GM23338 (cell line): ENCODE results near the gene CHD1. TPM values are rescaled to one million over a fixed set of nuclear protein-coding genes. Genes with fewer than 3 reads are reported as not detected.

Experiments used
- ATAC-seq: fragments of 200-7000 bp; cut with Tn5 transposase; 3 replicates; pipeline ENCODE4 v1.9.1; 2020
- DNase-seq: peaks from one replicate; pipeline ENCODE4 v3.0.0-alpha.2; 2015; ENCODE audit warnings: low spot score
- H2AFZ ChIP-seq: fragments of 200-600 bp; sonication (generic); 2 replicates; pipeline ENCODE4 v1.8.0; 2016; ENCODE audit warnings: antibody characterized with exemption, mild to moderate bottlenecking, moderate library complexity
- H3F3A ChIP-seq: fragments of 200-600 bp; sonication (generic); replicated peaks from 2 replicates; pipeline ENCODE4 v1.8.0; 2017; ENCODE audit warnings: antibody characterized with exemption, mixed run types, low read depth
- H3K27ac ChIP-seq: fragments of 200-600 bp; sonication (generic); 2 replicates; pipeline ENCODE4 v1.6.1; 2016; ENCODE audit warnings: low read depth
- H3K27me3 ChIP-seq: fragments of 200-600 bp; sonication (generic); 2 replicates; pipeline ENCODE4 v1.8.0; 2016; ENCODE audit warnings: mild to moderate bottlenecking, mixed run types, moderate library complexity; ENCODE audit not compliant: insufficient read depth
- H3K36me3 ChIP-seq: fragments of 200-600 bp; sonication (generic); 2 replicates; pipeline ENCODE4 v1.8.0; 2016; ENCODE audit warnings: mild to moderate bottlenecking; ENCODE audit not compliant: insufficient read depth
- H3K4me1 ChIP-seq: fragments of 200-600 bp; sonication (generic); 2 replicates; pipeline ENCODE4 v1.8.0; 2016; ENCODE audit warnings: mild to moderate bottlenecking, moderate library complexity; ENCODE audit not compliant: insufficient read depth
- H3K4me2 ChIP-seq: fragments of 200-600 bp; sonication (generic); 2 replicates; pipeline ENCODE4 v1.7.1; 2017; ENCODE audit warnings: mixed run types
- H3K4me3 ChIP-seq: fragments of 200-600 bp; sonication (generic); 2 replicates; pipeline ENCODE4 v1.6.1; 2016; ENCODE audit warnings: mixed run types
- H3K79me2 ChIP-seq: fragments of 200-600 bp; sonication (generic); replicated peaks from 2 replicates; pipeline ENCODE4 v1.8.0; 2017; ENCODE audit warnings: mild to moderate bottlenecking; ENCODE audit not compliant: insufficient read depth
- H3K9me2 ChIP-seq: fragments of 200-600 bp; sonication (generic); 2 replicates; pipeline ENCODE4 v1.8.0; 2017; ENCODE audit not compliant: insufficient read depth
- H4K20me1 ChIP-seq: fragments of 200-600 bp; sonication (generic); replicated peaks from 2 replicates; pipeline ENCODE4 v1.8.0; 2017; ENCODE audit warnings: mild to moderate bottlenecking; ENCODE audit not compliant: insufficient read depth
- H3K27ac Mint-ChIP-seq: 2 replicates; pipeline ENCODE4 v1.8.0; 2020; ENCODE audit warnings: inconsistent platforms, mild to moderate bottlenecking, moderate library complexity, mixed read lengths
- H3K27me3 Mint-ChIP-seq: 3 replicates; pipeline ENCODE4 v1.8.0; 2022; ENCODE audit warnings: low read depth, mild to moderate bottlenecking, moderate library complexity, mixed read lengths, inconsistent platforms; ENCODE audit not compliant: insufficient read depth, poor library complexity
- H3K36me3 Mint-ChIP-seq: 3 replicates; pipeline ENCODE4 v1.8.0; 2021; ENCODE audit warnings: low read depth, mild to moderate bottlenecking, inconsistent platforms, moderate library complexity, mixed read lengths
- H3K4me1 Mint-ChIP-seq: 3 replicates; pipeline ENCODE4 v1.8.0; 2020; ENCODE audit warnings: mild to moderate bottlenecking, inconsistent platforms, mixed read lengths
- H3K4me3 Mint-ChIP-seq: 3 replicates; pipeline ENCODE4 v1.8.0; 2021; ENCODE audit warnings: moderate library complexity, mild to moderate bottlenecking, inconsistent platforms, mixed read lengths
- H3K9me3 Mint-ChIP-seq: 3 replicates; pipeline ENCODE4 v1.8.0; 2020; ENCODE audit warnings: moderate library complexity, mild to moderate bottlenecking, inconsistent platforms, mixed read lengths
- CREB1 ChIP-seq: fragments of 250-450 bp; sonication (Bioruptor Pico); IDR thresholded peaks from 2 replicates; pipeline ENCODE4 v1.5.0; 2020; ENCODE audit warnings: low read depth, mild to moderate bottlenecking, moderate library complexity
- ETS1 ChIP-seq: IDR thresholded peaks from 2 replicates; pipeline ENCODE4 v1.6.1; 2016; ENCODE audit warnings: antibody characterized with exemption
- EZH2 ChIP-seq: fragments of 200-600 bp; sonication (generic); IDR thresholded peaks from one replicate; pipeline ENCODE4 v1.8.0; 2017; ENCODE audit warnings: antibody characterized with exemption, mild to moderate bottlenecking, low read depth; ENCODE audit not compliant: unreplicated experiment
- EZH2phosphoT487 ChIP-seq: fragments of 200-600 bp; sonication (generic); IDR thresholded peaks from one replicate; pipeline ENCODE4 v1.8.1; 2018; ENCODE audit warnings: antibody characterized with exemption; ENCODE audit not compliant: unreplicated experiment
- JUNB ChIP-seq: IDR thresholded peaks from one replicate; pipeline ENCODE4 v1.6.1; 2016; ENCODE audit warnings: antibody characterized with exemption; ENCODE audit not compliant: unreplicated experiment
- NANOG ChIP-seq: IDR thresholded peaks from 2 replicates; pipeline ENCODE4 v1.6.1; 2016; ENCODE audit warnings: antibody characterized with exemption, borderline replicate concordance
- STAT1 ChIP-seq: IDR thresholded peaks from one replicate; pipeline ENCODE4 v1.6.1; 2016; ENCODE audit warnings: antibody characterized with exemption; ENCODE audit not compliant: unreplicated experiment
- ZNF114 ChIP-seq: fragments of 250-450 bp; sonication (Bioruptor Pico); IDR thresholded peaks from 2 replicates; pipeline ENCODE4 v1.5.0; 2020; ENCODE audit warnings: mild to moderate bottlenecking, moderate library complexity
- ZNF331 ChIP-seq: fragments of 250-450 bp; sonication (Bioruptor Pico); IDR thresholded peaks from 2 replicates; pipeline ENCODE4 v1.5.0; 2020; ENCODE audit warnings: low read depth, mild to moderate bottlenecking, moderate library complexity
- ZNF462 ChIP-seq: fragments of 250-450 bp; sonication (Bioruptor Pico); IDR thresholded peaks from 2 replicates; pipeline ENCODE4 v1.5.0; 2020; ENCODE audit warnings: mild to moderate bottlenecking, moderate library complexity
- polyA plus RNA-seq: library from polyadenylated mRNA; unstranded; fragments of >200 nt; fragmentation: Nextera tagmentation; extraction: Ambion mirVana; gene quantifications from 2 replicates; pipeline ENCODE4 v1.2.1, GENCODE V29; 2016
- total RNA-seq: library from RNA; depleted of rRNA; stranded (reverse); fragments of >200 nt; shearing (Covaris generic); gene quantifications from 2 replicates; pipeline ENCODE4 v1.2.3, GENCODE V29; 2014
- TF ChIP-seq, protein P1 (sequence below), 2 experiments: fragments of 200-600 bp in 1 of 2; sonication (generic) in 1 of 2; conservative IDR thresholded peaks; 2 replicates each; pipeline versions ENCODE4 v1.5.1 to v1.6.1; 2016 to 2017; ENCODE audit warnings: antibody characterized with exemption in 2 of 2, low read depth in 2 of 2, mild to moderate bottlenecking in 2 of 2, moderate library complexity in 1 of 2
- TF ChIP-seq, protein P2 (sequence below): IDR thresholded peaks from one replicate; pipeline ENCODE4 v1.6.1; 2018; ENCODE audit warnings: antibody characterized with exemption; ENCODE audit not compliant: unreplicated experiment

CHD1 gene
- total and polyA plus RNA-seq, 2 experiments from 2014 or later: 36.4 to 75.6 TPM

DNA sequence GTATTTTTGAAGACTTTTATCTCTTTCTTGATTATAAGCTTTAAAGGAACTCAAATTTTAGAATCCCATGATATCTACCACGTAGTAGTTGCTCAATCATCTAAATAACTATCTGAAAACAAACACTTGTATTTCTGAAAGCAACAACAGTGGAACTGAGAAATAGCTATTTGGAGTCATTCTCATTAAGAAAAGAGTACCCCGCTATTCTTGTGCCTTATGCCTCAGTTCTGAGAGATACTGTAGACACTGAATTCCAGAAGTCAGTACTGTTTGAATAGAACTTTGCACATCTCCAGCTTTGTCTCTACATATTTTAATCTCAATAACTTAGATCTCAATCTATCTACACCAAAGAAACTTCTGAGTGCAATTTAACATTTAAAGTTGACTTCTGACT is 11.4 kb downstream of the CHD1 start (continued):
- TF ChIP-seq ZNF462: no peak
- TF ChIP-seq NANOG: no peak
- TF ChIP-seq EZH2: no peak

DNA sequence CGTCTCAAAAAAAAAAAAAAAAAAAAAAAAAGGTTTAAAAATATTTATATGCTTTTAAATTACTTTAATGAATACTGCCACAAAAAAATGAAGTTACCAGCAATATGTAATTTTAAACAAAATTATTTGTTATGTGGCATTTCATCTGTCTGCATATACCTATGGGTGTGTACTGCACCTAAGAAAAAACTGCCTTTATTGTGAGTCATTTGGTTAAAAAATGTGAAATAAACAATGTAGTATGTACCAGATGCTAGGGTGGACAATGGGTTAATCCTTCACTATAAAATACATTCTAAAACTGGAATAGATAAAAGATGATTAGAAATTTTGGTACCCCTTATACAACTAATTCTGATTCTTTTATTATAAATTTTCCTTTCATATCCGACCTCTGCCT is 12.3 kb downstream of the CHD1 start:
- Histone ChIP-seq H2AFZ (no peak overlapping the region), H3K4me3 (no peak overlapping the region), H3K36me3 (peaks cover 19% of the 10 kb centered on the region; the same call in 1 of the 2 replicates), H3K27ac (no peak overlapping the region), H3K4me1 (peaks cover 10% of the 10 kb centered on the region; the same call in 1 of the 2 replicates), H3K79me2 (peaks cover 100% of the 10 kb centered on the region), H3F3A (no peaks in the 10 kb centered on the region), H3K9me2 (no peaks in the 10 kb centered on the region), H3K27me3 (no peaks in the 10 kb centered on the region), H4K20me1 (peaks cover 44% of the 10 kb centered on the region), H3K4me2 (no peak overlapping the region)
- Mint-ChIP-seq H3K27me3 (peaks cover 2% of the 10 kb centered on the region), H3K4me1 (peaks cover 6% of the 10 kb centered on the region; the same call in 2 of the 3 replicates), H3K9me3 (no peaks in the 10 kb centered on the region), H3K36me3 (peaks cover 26% of the 10 kb centered on the region), H3K4me3 (no peak overlapping the region), H3K27ac (no peak overlapping the region)
- DNase-seq: no peak
- ATAC-seq: no peak
- TF ChIP-seq ZNF114 (CRISPR knock-in tag) (no peak), EZH2 (no peak), STAT1 (no peak), NANOG (no peak), JUNB (no peak), ETS1 (no peak), EZH2phosphoT487 (no peak), ZNF331 (no peak), CREB1 (CRISPR knock-in tag) (no peak)
- TF ChIP-seq, protein P1, sequence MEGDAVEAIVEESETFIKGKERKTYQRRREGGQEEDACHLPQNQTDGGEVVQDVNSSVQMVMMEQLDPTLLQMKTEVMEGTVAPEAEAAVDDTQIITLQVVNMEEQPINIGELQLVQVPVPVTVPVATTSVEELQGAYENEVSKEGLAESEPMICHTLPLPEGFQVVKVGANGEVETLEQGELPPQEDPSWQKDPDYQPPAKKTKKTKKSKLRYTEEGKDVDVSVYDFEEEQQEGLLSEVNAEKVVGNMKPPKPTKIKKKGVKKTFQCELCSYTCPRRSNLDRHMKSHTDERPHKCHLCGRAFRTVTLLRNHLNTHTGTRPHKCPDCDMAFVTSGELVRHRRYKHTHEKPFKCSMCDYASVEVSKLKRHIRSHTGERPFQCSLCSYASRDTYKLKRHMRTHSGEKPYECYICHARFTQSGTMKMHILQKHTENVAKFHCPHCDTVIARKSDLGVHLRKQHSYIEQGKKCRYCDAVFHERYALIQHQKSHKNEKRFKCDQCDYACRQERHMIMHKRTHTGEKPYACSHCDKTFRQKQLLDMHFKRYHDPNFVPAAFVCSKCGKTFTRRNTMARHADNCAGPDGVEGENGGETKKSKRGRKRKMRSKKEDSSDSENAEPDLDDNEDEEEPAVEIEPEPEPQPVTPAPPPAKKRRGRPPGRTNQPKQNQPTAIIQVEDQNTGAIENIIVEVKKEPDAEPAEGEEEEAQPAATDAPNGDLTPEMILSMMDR (conservative IDR thresholded peaks at IDR 0.05; ENCODE audit: low read depth in 2 of 2): no peak
- TF ChIP-seq, protein P2, sequence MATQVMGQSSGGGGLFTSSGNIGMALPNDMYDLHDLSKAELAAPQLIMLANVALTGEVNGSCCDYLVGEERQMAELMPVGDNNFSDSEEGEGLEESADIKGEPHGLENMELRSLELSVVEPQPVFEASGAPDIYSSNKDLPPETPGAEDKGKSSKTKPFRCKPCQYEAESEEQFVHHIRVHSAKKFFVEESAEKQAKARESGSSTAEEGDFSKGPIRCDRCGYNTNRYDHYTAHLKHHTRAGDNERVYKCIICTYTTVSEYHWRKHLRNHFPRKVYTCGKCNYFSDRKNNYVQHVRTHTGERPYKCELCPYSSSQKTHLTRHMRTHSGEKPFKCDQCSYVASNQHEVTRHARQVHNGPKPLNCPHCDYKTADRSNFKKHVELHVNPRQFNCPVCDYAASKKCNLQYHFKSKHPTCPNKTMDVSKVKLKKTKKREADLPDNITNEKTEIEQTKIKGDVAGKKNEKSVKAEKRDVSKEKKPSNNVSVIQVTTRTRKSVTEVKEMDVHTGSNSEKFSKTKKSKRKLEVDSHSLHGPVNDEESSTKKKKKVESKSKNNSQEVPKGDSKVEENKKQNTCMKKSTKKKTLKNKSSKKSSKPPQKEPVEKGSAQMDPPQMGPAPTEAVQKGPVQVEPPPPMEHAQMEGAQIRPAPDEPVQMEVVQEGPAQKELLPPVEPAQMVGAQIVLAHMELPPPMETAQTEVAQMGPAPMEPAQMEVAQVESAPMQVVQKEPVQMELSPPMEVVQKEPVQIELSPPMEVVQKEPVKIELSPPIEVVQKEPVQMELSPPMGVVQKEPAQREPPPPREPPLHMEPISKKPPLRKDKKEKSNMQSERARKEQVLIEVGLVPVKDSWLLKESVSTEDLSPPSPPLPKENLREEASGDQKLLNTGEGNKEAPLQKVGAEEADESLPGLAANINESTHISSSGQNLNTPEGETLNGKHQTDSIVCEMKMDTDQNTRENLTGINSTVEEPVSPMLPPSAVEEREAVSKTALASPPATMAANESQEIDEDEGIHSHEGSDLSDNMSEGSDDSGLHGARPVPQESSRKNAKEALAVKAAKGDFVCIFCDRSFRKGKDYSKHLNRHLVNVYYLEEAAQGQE: no peak
